ENCODE measurements around the gene COG4.
A peak's percentile ranks its signal among the peaks of the same experiment; 100 is the strongest.

COG4 gene

DNA sequence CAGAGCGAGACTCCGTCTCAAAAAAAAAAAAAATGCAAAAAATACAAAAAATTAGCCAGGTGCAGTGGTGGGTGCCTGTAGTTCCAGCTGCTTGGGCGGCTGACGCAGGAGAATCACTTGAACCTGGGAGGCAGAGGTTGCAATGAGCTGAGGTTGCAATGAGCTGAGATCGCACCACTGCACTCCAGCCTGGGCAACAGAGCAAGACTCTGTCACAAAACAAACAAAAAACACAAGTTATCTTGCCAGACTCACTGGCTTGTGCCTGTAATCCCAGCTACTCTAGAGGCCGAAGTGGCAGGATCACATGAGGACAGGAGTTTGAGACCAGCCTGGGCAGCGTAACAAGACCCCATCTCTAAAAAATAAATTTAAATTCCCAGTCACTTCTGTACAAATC is 81.0 kb downstream of the COG4 start:
- in situ Hi-C loops (cut with HindIII; ENCODE audit: low pct_ligation_motif_present, low pct_unique_long_range_greater_than_20kb, low sequenced_read_pairs): no loop called here

GRCh38 chr16:70441406-70441990 is 81.9 kb downstream of the COG4 start:
- no peak for DNase-seq
- in situ Hi-C loops (cut with HindIII; ENCODE audit: low pct_ligation_motif_present, low pct_unique_long_range_greater_than_20kb, low sequenced_read_pairs): no loop called here

More for the DNA sequence above, 81.0 kb downstream of the COG4 start:
- DNase-seq: no peak

DNA sequence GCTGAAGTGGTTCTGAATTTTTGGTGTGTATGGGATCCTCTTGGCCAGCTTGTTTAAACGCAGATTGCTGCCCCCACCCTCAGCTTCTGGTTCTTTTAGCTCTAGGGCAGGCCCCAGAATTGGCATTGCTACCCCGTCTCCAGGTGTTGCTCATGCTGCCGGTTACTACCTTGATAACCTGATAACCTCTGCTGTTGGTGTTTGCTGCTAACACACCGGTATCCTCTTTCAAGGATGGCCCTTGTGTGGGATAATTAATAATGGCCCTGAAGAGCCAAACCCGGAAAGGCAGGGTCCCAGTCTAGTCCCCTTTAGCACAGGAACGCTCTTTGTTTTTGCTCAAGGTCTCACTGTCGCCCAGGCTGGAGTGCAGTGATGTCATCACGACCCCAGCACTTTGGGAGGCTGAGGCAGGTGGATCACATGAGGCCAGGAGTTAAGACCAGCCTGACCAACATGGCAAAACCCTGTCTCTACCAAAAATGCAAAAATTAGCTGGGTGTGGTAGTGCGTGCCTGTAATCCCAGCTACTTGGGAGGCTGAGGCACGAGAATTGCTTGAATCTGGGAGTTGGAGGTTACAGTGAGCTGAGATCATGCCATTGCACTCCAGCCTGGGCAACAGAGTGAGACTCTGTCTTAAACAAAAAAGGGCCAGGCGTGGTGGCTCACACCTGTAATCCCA is 83.2 kb downstream of the COG4 start:
- in situ Hi-C loops (cut with HindIII; ENCODE audit: low pct_ligation_motif_present, low pct_unique_long_range_greater_than_20kb, low sequenced_read_pairs): no loop called here
- DNase-seq: no peak

DNA sequence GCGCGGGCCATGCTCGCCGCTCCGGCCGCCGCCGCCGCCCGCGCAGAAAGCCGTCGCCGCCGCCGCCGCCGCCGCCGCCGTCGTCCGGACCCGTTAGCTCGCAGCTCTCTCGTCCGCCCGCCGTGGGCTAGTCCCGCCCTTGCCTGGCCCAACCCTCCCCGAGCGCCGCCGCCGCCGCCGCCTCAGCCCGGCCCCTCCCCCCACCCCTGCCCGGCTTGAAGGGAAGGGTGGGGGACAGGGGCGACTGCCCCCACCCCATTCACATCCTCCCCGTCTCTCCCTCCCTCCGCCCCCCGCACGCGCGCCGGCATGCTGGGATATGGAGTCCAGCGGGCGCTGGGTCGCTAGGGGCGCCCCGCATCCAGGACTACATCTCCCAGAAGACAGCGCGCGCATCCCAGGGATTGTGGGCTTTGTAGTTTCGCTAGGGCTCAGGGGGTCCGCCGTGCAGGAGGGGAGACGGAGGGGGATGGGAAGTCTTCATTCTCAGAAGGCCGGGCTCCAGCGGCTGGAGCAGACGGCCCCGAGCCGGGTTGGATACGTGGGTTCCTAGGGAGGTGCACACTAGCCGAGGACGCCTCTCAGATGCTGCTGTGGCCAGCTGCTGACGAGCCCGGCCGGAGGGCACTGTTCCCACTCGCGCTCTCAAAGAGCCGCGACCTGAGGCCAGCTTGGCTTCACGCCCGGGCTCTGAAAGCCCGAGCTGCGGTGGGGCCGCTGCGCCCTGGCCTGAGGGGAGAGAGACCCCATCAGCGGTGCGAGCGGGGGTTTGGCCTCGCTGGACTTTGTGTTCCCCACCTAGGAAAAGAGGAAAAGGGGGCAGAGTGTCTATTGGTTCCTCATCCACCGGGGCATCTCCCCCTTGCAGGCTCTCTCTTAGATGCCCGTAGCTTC is 84.1 kb downstream of the COG4 start, which contains the start of gene ST3GAL2:
Gene ST3GAL2, minus strand, starts transcription at position 132 of the 894 bp plus-strand sequence. CDS start 40,570 bp downstream, outside the sequence.
- DNase-seq: peak; percentile 98
- in situ Hi-C loops (cut with HindIII; ENCODE audit: low pct_ligation_motif_present, low pct_unique_long_range_greater_than_20kb, low sequenced_read_pairs): no loop called here

GRCh38 chr16:70438585-70438968 is 84.8 kb downstream of the COG4 start:
- in situ Hi-C loops (cut with HindIII; ENCODE audit: low pct_ligation_motif_present, low pct_unique_long_range_greater_than_20kb, low sequenced_read_pairs): no loop called here
- DNase-seq: no peak

GRCh38 chr16:70437582-70438557 is 85.5 kb downstream of the COG4 start:
- DNase-seq: peak; percentile 59
- in situ Hi-C loops (cut with HindIII; ENCODE audit: low pct_ligation_motif_present, low pct_unique_long_range_greater_than_20kb, low sequenced_read_pairs): no loop called here

- DNase-seq: no peak
- in situ Hi-C loops (cut with HindIII; ENCODE audit: low pct_ligation_motif_present, low pct_unique_long_range_greater_than_20kb, low sequenced_read_pairs): no loop called here
These were observed 86.3 kb downstream of the COG4 start for GRCh38 chr16:70437017-70437581.

DNA sequence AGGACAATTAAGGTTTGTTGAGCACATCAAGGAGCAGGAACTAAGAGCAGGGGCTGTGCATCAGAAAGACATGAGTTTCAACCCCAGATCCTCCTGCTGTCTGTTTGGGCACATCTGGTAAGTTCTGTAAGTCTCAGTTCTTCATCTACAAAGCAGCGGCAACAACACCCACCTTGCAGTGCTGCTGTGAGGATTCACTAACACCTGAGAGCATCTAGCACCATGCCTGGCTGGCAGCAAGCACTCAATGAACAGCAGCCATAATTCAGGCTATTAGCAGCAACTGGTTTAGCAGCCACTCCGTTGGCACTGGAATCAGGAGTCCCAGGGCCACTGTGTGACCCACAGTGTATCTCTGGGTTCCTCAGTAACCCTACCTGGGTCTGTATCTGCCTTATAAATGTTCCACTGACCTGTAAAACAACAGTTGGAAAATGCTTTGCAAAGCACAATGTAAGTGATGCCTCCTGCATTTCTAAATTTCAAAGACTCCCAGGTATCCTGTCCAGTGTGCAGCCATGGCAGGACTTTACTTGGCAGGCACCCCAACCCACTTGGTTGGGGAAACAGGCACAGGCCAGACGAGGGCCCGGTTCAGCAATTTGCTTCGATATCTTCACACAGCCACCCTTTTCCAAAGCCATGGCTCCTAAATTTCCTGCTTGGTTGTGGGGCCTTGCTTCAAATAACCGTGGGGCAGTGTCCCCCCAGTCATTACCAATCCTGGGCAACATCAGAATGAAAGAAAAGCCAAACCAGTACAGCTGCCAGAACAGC is 88.7 kb downstream of the COG4 start:
- no peak for DNase-seq
- in situ Hi-C loops (cut with HindIII; ENCODE audit: low pct_ligation_motif_present, low pct_unique_long_range_greater_than_20kb, low sequenced_read_pairs): no loop called here

DNA sequence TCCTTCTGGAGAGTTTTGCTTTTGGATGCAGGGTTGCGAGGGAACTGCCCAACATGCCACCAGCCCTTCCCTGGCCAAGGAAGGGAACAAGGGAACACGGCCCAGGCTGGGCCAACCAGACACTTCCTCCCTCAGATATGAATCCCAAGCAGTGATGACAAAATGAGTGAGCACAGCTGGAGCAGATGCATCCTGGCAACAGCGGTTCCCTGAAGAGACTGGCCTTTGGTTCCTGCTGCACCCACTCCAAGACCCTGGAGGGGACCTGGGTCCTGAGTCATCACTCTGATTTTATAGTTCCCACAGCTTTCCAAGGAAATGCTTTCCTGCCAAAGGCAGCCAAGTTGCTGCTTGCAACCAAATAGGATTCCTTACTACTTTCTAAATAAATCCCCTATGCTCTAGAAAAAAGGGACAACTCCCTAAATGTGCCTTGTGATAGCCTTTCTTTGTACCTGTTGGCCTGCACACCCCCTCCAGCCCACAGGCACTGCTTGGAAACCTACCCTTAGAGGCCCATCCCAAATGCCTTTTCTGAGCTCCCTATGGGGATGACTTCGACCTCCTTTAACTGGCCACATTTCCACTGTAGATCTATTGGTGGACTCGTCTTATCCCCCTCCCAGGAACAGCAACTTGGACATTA is 89.8 kb downstream of the COG4 start:
- in situ Hi-C loops (cut with HindIII; ENCODE audit: low pct_ligation_motif_present, low pct_unique_long_range_greater_than_20kb, low sequenced_read_pairs): no loop called here
- no peak for DNase-seq

- in situ Hi-C loops (cut with HindIII; ENCODE audit: low pct_ligation_motif_present, low pct_unique_long_range_greater_than_20kb, low sequenced_read_pairs): no loop called here
- no peak for DNase-seq
These were observed 90.5 kb downstream of the COG4 start for GRCh38 chr16:70432723-70433457.

GRCh38 chr16:70432356-70432722 is 91.0 kb downstream of the COG4 start:
- in situ Hi-C loops (cut with HindIII; ENCODE audit: low pct_ligation_motif_present, low pct_unique_long_range_greater_than_20kb, low sequenced_read_pairs): no loop called here
- no peak for DNase-seq

GRCh38 chr16:70430667-70431536 is 92.5 kb downstream of the COG4 start:
- in situ Hi-C loops (cut with HindIII; ENCODE audit: low pct_ligation_motif_present, low pct_unique_long_range_greater_than_20kb, low sequenced_read_pairs): no loop called here
- no peak for DNase-seq
